Occipital lobe (tissue), 2 donors: ENCODE data around the gene SLC7A5. TPM values are rescaled to one million over a fixed set of nuclear protein-coding genes. Genes with fewer than 3 reads are reported as not detected.

Experiments
- DNase-seq: peaks from one replicate; lab custom pipeline; 2025; lab: John Stamatoyannopoulos, UW
- total RNA-seq: library from RNA; depleted of rRNA; stranded (reverse); fragments of >200 nt; gene quantifications from one replicate; pipeline ENCODE4 v1.2.3, GENCODE V29; 2014

Gene SLC7A5
- total RNA-seq, 1 donor from 2014 or later: 16.5 TPM

DNA sequence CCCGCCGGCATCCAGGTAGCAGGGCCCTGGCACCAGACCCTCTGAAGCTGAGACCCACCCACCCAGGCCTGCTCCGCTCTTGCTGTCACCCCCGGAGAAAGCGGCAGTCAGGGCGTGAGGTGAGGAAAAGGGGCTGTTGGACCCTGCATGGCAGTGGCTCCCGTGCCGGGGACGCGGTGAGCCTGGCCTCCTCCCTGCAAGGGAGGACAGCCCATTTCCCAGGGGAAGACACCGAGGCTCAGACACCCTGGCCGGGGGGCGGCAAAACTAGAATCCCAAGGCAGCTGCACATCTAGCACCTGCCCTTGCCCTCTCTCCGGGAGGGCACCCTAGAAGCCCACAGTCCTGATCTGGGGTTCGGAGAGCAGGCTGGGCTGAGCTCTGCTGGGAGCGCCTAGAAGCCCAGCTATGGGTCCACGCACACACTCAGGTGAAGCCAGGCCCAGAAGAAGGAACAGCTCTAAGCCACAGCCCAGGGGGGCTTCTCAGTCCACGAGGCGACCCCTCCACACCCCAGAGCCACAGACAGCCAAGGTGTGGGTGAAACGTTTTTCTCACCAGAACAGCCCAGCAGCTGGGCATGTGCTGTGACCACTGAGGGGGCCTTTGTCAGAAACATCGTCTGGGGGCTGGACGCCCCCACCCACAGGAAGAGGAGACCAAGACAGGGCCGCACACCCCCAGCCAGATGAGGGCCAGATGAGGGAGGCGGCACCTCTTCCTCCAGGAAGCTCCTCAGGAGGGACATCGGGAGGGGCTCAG is 22.4 kb downstream of the SLC7A5 start:
- no peak for DNase-seq

DNA sequence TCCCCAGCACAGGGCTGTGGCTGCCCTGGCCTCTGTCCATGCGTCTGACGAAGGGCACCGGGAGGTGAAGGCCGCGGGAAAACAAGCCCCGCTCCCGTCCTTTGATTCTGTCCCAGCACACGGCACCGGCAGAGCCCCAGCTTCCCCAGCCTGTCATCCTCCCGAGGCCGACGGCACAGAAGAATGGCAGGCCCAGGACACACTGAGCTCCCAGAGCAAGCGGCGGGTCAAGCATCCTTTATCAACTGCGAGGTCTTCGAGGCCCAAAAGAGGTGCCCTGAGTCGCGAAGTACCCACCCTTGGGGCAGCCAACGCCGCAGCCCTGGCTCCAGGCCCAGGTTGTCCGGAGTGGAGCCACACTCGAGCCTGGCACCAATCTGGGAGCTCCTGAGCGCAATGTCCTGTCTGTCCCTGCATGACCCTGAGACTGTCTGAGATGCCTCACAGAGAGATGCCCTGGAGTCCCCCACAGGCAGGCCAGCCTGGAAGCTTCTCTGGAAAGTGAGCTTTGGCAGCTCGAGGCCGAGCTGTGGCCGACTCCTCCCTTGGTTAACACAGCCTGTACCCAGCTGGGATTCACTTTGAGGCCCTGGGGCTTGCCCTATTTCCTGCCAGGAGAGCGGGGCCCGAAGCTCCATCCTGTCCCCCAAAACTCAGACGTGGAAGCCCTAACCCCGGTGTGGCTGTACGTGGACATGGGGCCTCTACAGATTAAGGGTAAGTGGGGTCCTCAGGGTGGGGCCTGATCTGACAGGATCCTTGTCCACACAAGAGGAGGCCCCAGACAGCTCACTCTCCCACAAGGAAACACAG is 23.3 kb downstream of the SLC7A5 start:
- DNase-seq: no peak

DNA sequence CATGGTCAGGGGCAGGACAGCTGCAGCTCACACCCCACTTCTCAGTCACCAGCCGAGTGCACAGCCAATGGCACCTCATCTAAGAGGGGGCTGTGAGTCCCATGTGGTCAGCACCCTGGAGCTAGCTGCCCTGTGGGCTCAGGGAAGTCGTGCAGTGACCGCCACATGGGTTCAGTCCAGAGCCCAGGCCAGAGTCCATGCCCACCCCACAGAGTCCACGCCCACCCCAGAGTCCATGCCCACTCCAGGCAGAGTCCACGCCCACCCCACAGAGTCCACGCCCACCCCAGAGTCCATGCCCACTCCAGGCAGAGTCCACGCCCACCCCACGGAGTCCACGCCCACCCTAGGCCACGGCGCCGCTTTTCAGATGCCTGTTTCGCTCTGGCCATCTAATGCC is 24.1 kb downstream of the SLC7A5 start:
- no peak for DNase-seq

DNA sequence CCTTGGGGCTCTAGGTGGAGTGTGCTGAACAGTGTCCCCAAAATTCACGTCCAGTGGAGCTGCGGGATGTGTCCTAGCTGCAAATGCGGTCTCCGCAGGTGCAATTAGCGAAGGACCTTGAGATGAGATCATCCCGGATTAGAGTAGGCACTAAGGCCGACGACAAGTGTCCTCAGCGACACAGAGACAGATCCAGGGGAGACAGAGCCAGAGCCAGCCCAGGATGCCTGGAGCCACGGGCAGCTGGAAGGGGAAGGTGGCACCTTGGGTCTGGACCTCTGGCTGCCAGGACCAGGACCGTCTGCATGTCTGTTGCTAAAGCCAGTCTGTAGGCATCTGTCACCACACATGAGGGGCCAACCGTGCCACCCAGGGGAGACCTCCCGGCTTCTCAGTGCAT is 24.5 kb downstream of the SLC7A5 start:
- DNase-seq: no peak

DNA sequence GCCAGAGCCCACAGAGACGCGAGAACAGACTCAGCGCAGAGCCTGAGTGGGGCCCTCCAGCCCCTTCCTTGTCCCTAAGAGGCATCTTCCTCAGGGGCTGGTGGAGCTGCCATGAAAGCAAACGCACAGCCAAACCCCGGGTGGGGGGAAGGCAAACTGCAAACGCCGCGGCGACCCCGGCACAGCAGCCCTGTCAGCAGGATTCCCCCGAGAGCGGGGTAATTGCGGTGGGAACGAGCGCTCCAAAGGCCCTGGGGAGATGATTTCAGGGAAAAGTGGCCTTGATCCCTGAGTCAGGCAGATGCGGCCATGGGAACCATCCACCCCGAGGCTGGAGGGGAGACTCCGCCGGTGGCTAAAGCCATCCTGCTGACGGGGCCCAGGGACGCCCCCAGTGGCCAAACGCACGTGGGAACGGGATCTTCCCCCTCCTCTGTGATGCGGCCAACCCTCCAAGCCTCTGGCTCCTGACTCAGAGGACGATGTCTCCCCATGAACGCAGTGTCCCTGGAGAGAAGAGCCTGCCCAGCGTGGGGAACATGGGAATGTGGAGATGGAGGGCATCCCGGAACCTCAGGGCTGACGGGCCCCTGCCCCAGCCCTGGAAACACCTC is 25.1 kb downstream of the SLC7A5 start:
- DNase-seq: no peak

DNA sequence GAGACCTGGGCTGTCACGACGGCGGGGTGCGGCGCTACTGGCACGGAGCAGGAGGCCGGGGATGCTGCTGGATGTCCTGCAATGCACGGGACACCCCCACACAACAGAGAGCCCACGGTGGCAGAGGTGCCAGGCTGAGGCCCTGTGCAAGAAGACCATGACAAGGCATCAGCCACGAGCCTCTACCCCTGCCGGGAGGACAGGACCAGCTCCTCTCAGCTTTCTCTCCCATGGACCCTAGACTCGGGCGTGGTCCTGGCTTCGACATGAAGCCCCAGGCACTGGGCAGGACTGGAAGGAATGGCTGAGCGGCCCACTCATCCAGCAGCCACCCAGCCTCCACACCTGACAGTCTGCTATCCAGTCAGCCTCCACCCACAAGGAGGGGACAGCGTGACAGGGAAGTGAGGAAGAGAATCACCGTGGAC is 25.6 kb downstream of the SLC7A5 start:
- no peak for DNase-seq

DNA sequence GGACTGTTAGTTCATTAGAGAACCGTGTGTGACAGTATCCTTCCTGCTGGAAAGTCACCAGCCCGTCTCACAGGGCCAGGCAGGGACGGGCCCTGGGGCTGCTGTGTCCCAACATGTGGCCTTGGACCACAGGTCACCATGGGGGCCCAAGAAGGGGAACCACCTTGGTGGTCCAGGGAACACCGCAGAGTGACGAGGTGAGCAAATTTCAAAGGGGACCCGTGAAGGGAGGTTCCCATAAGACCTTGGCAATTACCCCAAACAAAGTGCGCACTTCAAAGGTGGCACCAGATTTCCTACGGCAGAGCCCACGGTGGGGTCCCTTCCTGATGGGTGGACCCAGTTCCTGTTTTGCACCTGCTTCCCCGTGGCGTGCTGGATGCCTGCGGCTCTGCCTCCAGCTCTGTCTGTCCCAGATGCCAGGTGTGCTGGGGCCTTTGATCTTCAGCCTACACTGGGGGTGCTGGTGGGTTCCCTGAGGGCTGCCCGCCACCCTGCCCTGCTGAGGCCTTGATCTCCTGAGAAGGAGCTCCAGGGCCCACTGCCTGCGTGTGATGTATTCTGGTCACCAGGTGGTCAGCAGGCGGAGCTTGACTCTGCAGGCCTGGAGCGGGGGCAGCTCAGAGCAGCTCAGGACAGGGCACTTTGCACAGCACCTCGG is 27.0 kb downstream of the SLC7A5 start:
- no peak for DNase-seq

DNA sequence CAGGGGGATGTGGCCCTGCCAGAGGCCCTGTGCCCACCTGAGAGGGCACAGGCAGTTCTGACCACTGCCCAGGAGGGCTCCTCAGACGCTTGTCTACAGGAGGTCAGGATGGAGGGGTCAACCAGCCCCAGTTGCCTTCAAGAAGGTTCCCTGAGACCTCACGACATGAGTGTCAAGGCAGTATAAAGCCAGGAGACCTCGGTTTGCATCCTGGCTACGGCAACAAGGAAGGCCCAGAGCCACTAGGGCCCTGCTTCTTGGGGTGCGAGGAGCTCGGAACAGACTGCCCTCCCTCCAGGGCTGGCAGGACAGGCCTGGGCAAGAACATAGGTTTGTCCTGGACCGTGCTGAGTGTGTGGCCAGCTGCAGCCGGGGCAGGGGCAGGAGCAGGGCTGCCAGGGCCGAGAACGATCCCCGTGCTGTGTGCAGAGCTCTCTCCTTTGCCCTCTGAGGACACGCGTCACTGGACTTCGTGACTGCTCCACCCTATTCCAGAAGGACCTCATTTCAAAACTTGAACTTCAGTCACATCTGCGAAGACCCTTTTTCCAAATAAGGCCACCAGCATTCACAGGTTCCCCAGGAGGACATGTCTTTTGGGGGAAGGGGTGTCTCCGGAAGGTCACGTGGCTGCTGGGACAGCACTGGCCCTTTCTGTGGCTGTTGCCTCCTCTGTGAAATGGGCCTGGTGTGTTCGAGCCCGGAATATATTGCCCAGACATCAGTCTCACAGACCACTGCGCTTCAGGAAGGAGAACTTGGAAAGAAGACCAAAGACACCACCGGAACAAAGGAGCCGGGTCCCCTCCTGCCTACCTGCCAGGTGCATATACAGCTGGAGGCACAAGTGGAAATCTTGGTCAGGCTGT is 27.7 kb downstream of the SLC7A5 start:
- DNase-seq: no peak

DNA sequence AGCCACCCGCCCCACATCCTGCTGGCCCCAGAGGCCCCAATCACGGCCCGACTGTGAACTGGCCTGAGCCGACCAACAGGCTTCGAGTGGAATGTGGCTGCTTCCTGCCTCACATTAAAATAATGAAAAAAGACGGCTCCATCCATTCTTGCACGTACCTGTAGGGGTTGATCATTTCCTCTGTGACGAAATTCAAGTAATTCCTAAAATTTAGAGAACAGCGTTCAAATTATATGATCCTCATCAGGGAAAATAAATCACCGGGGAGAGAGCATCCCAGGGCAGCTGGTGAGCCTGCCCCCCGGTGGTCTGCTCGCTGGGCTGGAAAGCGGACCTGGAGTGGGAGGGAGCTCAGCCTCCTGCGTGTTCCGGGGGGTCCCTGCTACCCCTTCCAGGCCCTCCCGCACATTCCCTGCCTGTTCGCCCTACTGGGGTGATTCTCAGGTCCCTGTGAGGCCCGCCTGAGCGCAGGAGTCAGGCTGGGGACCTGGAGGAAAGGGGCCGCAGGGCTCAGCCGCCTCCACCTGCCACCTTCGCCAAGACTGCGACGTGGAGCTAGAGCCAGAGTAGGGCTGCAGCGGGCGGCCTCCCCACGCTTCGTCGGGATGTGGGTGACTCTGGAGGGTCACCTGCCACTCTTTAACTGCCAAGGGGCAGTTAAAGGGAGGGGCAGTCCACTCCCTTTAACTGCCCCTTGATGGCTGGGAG is 28.9 kb downstream of the SLC7A5 start:
- no peak for DNase-seq

DNA sequence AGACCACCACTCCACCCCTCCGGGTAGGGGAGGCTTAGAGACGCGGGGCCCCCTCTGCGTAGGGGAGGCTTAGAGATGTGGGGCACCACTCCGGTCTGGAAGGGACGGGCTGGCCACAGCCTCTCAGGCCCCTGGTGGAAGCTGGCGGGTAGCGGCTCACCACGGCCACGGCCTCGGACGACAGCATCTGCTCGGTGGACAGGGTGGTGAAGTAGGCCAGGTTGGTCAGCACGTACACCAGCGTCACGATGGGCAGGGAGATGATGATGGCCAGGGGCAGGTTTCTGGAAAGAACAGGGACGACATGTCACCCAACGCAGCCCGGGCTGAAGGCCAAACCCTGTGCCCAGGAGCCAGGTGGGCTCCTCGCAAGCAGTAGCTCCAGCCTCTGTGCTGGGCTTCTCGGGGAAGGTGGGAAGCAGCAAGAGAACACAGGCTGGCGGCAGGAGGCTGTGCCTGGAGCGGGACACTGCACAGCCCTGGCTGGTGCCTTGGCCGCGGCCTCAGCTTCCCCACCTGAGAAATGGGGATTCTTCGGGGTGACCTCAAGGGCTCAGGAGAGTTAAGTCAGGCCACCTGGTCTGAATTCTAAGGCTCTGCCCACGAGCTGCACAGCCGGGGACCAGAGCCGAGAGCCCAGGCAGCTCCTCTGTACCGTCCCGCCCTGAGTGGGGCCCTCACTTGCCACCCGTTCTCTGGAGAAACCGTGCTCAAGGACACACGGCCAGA is 29.6 kb downstream of the SLC7A5 start:
- no peak for DNase-seq

DNA sequence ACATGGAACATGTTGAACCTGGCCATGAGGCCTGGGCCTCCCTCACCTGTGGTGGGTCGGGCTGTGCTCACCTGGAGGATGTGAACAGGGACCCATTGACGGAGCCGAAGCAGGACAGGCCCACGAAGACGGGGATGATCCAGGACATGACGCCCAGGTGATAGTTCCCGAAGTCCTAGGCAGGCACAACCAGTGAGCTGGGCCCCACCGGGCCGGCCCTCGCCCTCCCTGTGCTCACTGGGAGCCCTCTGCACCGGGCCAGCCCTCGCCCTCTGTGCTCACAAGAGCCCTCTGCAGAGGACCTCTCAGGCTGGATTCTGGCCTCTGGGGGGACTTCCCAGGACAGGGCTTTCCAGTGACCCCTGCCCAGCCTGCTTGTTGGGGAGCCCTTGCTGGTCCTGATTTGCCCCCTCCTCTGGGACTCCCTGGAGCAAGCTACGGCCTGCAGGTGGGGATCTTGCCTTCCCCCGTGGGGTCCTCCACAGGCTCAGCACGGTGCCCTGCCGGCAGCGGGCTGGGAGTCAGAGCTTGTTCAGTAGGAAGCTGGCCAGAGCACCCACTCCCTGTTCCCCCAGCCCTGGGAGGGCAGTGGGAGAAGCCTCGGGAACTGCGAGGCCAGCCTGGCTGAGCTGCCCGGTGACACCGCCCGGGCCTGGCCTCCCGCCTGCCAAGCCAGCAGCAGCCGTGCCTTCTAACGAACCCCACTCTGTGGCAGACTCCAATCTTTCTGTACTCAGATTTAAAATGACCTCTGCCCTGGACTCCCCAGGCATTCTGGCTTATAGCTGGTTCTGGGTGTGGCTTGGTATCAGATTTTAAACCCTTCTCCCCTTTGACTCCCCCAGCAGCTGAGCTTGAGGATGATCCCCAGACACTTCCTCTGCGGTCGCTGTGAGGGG is 30.4 kb downstream of the SLC7A5 start:
- no peak for DNase-seq

DNA sequence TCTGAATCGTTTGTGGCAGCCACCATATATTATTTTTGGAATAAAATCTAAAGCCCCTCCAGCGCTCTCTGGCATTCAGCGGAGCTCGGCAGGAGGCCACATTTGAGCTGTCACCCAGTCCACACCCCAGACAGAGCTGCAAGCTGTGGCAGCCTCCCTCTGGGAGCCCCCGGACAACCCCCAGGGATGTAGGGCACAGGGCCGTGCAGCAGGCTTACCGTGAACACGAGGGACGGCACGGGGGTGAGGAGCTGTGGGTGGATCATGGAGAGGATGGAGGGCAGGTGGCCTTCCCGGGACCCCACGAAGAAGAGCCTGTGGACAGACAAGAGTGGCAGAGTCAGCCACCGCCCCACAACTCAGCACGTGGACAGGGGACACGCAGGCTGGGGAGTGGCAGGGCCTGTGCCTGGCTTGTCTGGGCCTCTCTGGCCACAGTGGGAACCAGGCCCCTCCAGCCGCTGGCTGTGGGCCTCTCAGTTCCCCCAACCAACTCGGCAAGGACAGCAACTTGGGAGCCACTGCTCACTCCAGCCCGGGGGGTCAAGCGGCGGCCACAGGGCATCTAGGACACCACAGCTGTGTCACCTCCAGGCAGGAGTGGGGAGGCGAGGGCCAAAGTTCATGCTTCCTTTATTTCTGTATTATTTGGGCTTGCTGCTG is 31.5 kb downstream of the SLC7A5 start:
- DNase-seq: no peak

DNA sequence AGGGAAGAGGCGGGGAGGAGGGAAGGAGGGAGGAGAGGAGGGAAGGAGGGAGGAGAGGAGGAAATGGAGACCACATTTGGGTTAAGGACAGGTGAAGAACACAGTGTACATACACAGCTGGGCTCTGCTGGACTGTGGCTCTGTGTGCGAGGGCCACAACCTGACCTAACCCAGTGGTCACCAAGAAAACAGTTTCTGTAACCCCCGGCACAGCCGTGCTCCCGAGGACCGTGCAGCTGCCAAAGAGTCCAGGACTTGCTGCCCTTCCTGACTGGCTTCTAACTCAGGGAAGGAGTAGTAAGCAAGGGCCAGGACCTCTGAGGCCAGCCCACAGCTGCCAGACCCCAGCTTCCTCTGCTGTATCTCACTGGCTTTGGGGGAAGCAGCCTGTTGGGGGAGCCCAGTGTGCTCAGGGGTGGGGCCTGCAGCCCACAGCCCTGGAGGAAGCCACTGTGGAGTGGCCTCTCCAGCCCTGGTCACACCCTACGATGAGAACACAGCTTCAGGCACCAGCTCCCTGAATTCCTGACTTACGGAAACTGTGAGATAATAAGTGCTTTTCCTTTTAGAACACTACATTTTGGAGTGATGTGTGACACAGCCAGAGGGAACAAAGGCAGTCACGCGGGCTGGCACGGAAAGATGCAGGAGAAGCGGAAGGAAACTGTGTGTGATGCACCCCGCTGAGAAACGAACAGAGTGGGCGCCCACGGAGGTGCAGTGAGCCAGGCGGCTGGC is 32.3 kb downstream of the SLC7A5 start:
- peak; percentile 39 for DNase-seq

DNA sequence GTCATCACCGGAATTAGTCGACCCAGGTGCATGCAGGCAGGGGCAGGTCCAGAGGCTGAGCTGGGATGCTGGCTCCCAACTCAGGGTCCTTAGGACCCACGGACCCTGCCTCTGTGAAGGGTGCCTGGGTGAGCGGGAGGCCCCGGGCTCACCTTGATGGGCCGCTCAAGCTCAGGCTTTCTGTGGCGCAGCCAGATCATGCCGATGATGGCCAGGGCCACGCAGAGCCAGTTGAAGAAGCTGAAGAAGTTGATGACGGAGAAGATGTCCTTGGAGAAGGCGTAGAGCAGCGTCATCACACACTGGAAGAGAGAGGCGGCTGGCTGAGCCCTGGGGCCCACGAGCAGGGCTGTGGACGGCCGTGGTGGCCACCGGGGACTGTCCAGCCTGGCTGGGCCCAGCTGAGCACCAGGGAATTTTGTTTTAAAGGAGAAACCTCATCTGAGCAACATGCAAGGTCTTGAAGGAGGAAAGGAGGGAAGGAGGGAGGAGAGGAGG is 32.9 kb downstream of the SLC7A5 start:
- no peak for DNase-seq

DNA sequence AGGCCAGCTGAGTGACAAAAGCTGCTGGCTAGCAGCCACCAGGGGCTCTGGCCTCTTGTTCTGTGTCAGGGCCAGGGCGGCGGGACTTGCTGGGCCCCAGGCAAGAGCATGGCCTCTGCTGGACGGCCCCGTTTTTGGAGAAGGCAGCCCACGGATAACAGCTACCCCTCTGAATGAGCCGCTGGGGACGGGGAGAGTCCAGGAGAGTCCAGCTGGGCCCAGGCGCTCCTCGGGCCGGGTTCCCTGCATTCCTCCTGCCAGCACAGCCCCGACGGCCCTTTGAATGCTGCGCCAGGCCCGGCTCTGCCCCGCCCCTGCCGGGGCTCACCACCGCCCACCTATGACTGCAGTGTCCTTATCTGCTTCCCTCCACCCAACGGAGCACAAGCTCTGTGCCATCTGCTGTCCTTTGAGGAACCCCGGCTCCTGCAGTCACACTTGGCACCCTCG is 33.4 kb downstream of the SLC7A5 start:
- no peak for DNase-seq

DNA sequence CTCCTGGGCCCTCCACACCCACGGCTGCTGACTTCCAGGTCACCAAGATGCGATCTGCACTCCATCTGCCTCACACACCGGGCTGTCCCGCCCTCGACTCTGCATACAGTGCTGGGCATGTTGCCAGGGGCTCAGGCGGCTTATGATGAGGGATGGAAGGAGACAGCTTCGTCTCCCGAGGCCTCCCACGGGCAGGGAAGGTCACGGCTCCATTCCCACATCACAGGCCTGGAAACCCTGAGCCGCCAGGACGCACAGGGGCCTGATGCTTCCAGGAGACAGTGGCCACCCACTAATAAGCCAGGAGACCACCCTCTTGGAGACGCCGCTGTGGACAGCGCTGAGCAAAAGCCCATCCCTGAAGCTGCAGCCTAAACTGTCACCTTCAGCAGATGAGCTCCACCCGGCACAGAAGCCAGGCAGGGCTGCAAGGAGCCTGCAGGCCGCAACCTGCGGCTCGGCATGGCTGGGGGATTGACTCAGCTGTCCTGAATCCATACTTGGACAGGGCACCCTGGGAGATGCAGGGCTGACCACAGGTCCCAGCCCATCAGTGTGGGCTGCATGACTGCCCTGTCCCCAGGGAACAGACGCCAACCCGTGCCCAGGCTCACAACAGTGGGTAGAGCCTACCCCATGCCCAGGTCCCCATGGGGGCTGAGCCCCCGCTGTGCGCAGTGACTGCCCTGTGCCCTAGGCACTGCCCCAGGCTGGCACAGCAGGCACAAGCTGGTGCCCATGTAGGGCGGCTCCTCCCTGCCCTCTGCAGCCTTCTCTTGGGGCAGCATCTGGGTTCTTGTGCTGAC is 34.4 kb downstream of the SLC7A5 start:
- DNase-seq: no peak
